ENCODE results near the gene TEPSIN. TPM values are rescaled to one million over a fixed set of nuclear protein-coding genes. Genes with fewer than 3 reads are reported as not detected.
A peak's percentile ranks its signal among the peaks of the same experiment; 100 is the strongest.

TEPSIN gene
- total and polyA plus RNA-seq, 2 of the 13 experiments (the other 11 are each of a cell fraction or from before 2014, with no cell fraction given): 16.1 to 18.8 TPM

DNA sequence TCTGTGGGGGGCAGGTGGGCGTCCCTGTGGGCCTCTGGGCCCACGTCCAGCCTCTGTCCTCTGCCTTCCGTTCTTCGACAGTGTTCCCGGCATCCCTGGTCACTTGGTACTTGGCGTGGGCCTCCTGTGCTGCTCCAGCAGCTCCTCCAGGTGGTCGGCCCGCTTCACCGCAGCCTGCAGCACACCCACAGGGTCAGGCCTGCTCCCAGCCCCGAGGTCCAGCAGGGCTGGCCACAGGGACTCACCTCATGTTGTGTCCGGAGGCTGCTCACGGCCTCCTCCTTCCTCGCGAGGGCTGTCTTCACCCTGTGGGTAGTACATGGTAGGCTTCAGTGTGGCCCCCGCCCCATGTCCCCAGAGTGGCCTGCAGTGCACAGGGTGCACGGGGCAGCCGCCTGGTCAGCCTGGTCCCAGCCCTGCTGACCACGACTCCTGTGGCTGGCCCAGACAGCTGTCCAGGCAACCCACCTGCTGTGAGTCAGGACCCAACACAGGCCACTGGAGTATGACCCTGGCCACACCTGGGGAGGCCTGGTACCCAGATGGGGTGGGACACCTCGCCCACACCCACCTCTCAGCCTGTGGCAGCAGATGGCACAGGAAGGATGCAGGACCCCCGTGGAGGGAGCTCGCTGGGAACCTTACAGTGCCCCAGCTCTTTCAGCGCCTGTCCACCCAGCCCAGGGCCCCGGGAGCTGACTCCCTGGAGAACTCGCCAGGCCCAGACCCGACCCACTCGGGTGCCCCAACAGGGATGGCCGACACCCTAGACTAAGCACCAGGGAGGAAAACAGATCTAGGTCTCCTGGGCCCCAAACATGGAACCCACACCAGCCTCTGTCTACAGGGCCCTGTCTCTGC is 49.0 kb downstream of the TEPSIN start (continued):
- TF ChIP-seq, protein P1, sequence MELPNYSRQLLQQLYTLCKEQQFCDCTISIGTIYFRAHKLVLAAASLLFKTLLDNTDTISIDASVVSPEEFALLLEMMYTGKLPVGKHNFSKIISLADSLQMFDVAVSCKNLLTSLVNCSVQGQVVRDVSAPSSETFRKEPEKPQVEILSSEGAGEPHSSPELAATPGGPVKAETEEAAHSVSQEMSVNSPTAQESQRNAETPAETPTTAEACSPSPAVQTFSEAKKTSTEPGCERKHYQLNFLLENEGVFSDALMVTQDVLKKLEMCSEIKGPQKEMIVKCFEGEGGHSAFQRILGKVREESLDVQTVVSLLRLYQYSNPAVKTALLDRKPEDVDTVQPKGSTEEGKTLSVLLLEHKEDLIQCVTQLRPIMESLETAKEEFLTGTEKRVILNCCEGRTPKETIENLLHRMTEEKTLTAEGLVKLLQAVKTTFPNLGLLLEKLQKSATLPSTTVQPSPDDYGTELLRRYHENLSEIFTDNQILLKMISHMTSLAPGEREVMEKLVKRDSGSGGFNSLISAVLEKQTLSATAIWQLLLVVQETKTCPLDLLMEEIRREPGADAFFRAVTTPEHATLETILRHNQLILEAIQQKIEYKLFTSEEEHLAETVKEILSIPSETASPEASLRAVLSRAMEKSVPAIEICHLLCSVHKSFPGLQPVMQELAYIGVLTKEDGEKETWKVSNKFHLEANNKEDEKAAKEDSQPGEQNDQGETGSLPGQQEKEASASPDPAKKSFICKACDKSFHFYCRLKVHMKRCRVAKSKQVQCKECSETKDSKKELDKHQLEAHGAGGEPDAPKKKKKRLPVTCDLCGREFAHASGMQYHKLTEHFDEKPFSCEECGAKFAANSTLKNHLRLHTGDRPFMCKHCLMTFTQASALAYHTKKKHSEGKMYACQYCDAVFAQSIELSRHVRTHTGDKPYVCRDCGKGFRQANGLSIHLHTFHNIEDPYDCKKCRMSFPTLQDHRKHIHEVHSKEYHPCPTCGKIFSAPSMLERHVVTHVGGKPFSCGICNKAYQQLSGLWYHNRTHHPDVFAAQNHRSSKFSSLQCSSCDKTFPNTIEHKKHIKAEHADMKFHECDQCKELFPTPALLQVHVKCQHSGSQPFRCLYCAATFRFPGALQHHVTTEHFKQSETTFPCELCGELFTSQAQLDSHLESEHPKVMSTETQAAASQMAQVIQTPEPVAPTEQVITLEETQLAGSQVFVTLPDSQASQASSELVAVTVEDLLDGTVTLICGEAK (IDR thresholded peaks at IDR 0.05): no peak
- TF ChIP-seq, protein P1 (CRISPR knock-in tag; IDR thresholded peaks at IDR 0.05): no peak
- TF ChIP-seq ZNF33B (CRISPR knock-in tag; IDR thresholded peaks at IDR 0.05) (no peak), SMC3 (IDR thresholded peaks at IDR 0.05; ENCODE audit: low read length) (peak; percentile 5; the same call in 1 of the 2 replicates), XRCC5 (optimal IDR thresholded peaks at IDR 0.05; ENCODE audit: low read length) (peak; percentile 45), PRMT3 (CRISPR knock-in tag; IDR thresholded peaks at IDR 0.05; ENCODE audit: borderline replicate concordance, low read depth) (no peak), ZBTB38 (CRISPR knock-in tag; IDR thresholded peaks at IDR 0.05) (peak; percentile 83), AGO1 (IDR thresholded peaks at IDR 0.05; ENCODE audit: low read depth, low read length, poor library complexity, severe bottlenecking) (no peak), STAG1 (CRISPR knock-in tag; IDR thresholded peaks at IDR 0.05) (peak; percentile 91)
- TF ChIP-seq, protein P2, sequence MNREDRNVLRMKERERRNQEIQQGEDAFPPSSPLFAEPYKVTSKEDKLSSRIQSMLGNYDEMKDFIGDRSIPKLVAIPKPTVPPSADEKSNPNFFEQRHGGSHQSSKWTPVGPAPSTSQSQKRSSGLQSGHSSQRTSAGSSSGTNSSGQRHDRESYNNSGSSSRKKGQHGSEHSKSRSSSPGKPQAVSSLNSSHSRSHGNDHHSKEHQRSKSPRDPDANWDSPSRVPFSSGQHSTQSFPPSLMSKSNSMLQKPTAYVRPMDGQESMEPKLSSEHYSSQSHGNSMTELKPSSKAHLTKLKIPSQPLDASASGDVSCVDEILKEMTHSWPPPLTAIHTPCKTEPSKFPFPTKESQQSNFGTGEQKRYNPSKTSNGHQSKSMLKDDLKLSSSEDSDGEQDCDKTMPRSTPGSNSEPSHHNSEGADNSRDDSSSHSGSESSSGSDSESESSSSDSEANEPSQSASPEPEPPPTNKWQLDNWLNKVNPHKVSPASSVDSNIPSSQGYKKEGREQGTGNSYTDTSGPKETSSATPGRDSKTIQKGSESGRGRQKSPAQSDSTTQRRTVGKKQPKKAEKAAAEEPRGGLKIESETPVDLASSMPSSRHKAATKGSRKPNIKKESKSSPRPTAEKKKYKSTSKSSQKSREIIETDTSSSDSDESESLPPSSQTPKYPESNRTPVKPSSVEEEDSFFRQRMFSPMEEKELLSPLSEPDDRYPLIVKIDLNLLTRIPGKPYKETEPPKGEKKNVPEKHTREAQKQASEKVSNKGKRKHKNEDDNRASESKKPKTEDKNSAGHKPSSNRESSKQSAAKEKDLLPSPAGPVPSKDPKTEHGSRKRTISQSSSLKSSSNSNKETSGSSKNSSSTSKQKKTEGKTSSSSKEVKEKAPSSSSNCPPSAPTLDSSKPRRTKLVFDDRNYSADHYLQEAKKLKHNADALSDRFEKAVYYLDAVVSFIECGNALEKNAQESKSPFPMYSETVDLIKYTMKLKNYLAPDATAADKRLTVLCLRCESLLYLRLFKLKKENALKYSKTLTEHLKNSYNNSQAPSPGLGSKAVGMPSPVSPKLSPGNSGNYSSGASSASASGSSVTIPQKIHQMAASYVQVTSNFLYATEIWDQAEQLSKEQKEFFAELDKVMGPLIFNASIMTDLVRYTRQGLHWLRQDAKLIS (CRISPR knock-in tag; IDR thresholded peaks at IDR 0.05): no peak
- TF ChIP-seq, protein P3, sequence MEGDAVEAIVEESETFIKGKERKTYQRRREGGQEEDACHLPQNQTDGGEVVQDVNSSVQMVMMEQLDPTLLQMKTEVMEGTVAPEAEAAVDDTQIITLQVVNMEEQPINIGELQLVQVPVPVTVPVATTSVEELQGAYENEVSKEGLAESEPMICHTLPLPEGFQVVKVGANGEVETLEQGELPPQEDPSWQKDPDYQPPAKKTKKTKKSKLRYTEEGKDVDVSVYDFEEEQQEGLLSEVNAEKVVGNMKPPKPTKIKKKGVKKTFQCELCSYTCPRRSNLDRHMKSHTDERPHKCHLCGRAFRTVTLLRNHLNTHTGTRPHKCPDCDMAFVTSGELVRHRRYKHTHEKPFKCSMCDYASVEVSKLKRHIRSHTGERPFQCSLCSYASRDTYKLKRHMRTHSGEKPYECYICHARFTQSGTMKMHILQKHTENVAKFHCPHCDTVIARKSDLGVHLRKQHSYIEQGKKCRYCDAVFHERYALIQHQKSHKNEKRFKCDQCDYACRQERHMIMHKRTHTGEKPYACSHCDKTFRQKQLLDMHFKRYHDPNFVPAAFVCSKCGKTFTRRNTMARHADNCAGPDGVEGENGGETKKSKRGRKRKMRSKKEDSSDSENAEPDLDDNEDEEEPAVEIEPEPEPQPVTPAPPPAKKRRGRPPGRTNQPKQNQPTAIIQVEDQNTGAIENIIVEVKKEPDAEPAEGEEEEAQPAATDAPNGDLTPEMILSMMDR (CRISPR knock-in tag; IDR thresholded peaks at IDR 0.05): peak; percentile 86
